Left cardiac atrium (tissue), 4 donors: ENCODE measurements around the gene RAD51C. TPM values are rescaled to one million over a fixed set of nuclear protein-coding genes. Genes with fewer than 3 reads are reported as not detected.
"Not testable (repeated sequence)": the region's sequence is repeated elsewhere in the genome, so short reads cannot be mapped to it uniquely, and the experiment has no call there.

ENCODE experiments used
- ATAC-seq, 2 donors: fragments of 200-7000 bp; cut with Tn5 transposase; one replicate each; pipeline ENCODE4 v1.9.1; 2020; ENCODE audit warnings: mild to moderate bottlenecking in 2 of 2, moderate library complexity in 2 of 2
- DNase-seq: peaks from one replicate; pipeline ENCODE4 v3.0.0-alpha.2; 2020
- intact Hi-C, 2 donors: fragments of 100-400 bp; cut with DNase I; formaldehyde crosslinking; loops; one replicate each; pipeline versions ENCODE4 v1.14.1 to v1.15.1; 2022 to 2023
- long read RNA-seq: library from polyadenylated mRNA; unstranded; transcript quantifications from one replicate; pipeline ENCODE4 v2.0.0, GENCODE V29; 2021
- total RNA-seq, 2 donors: library from RNA; stranded (reverse); fragmentation: NEBNext Ultra II Directional; extraction: Animal tissue kit (Norgen Biotek cat#: 25700); gene quantifications; one replicate each; pipeline ENCODE4 v1.2.1, GENCODE V29; 2021
- donor health status: DM: no; HTN: yes; CAD: no.
- donor health status: DM: no; HTN: yes; CAD: no; lungs with severe emphysema.
- donor health status: DM: yes; HTN: yes; CAD: no.
- donor health status: Dilated cardiomyopathy.

Gene RAD51C
- total RNA-seq, result 10 to 100 TPM; 32.4 to 36.8 TPM
- long read RNA-seq, transcript RAD51C-201 (9 exons, 2,591 nt), result major isoform, 9 of 13 reads
- long read RNA-seq, partial matches to known transcripts, result 0 of 13 reads
- long read RNA-seq, other reads (novel, unspliced or antisense), result 3 of 13 reads

- DNase-seq, result peak; percentile 90
- peak; percentile 99 to 100 for ATAC-seq
- intact Hi-C loops, result loop anchor here (10.0 kb wide), 3 partner anchors 108 to 178 kb away; partner anchors contain the start of gene MTMR4 (in 1 of the 2)
Measured at GRCh38 chr17:58692239-58693055, at the start of gene RAD51C. Gene RAD51C, plus strand, starts transcription at chr17:58692602. Its CDS starts 42 bp downstream, at chr17:58692644.

GRCh38 chr17:58643147-58643546 lies 49.3 kb upstream of the RAD51C start:
- DNase-seq, result no peak
- ATAC-seq, result peak in 1 of 2 donors; percentile 91
- intact Hi-C loops, result no loop called here

- intact Hi-C loops, result no loop called here
- ATAC-seq (no peak), DNase-seq (no peak)
Measured at GRCh38 chr17:58648236-58648635, 44.2 kb upstream of the RAD51C start.

GRCh38 chr17:58657962-58658803 lies 34.2 kb upstream of the RAD51C start:
- intact Hi-C loops, ATAC-seq, DNase-seq: not testable (repeated sequence)

GRCh38 chr17:58658804-58659713 lies 33.3 kb upstream of the RAD51C start:
- DNase-seq, result peak; percentile 66
- peak; percentile 96 to 98 for ATAC-seq
- intact Hi-C loops, result no loop called here

GRCh38 chr17:58659714-58660084 lies 32.7 kb upstream of the RAD51C start:
- ATAC-seq, DNase-seq, intact Hi-C loops: not testable (repeated sequence)

- intact Hi-C loops, result no loop called here
- DNase-seq, result no peak
- no peak for ATAC-seq
Measured at GRCh38 chr17:58660621-58661020, 31.8 kb upstream of the RAD51C start.

- intact Hi-C loops, result no loop called here
- DNase-seq (no peak), ATAC-seq (no peak)
Measured at GRCh38 chr17:58661499-58661898, 30.9 kb upstream of the RAD51C start.

- ATAC-seq, result no peak
- intact Hi-C loops, result no loop called here
- DNase-seq, result no peak
Measured at GRCh38 chr17:58664302-58664701, 28.1 kb upstream of the RAD51C start.

GRCh38 chr17:58665946-58666857 lies 26.2 kb upstream of the RAD51C start:
- intact Hi-C loops, result no loop called here
- no peak for DNase-seq
- no peak for ATAC-seq

- peak; percentile 68 to 85 for ATAC-seq
Measured at GRCh38 chr17:58666858-58667267, 25.5 kb upstream of the RAD51C start.

GRCh38 chr17:58667934-58668597 lies 24.3 kb upstream of the RAD51C start:
- intact Hi-C loops, result no loop called here
- DNase-seq, result no peak
- ATAC-seq, result no peak

More at GRCh38 chr17:58666858-58667267, 25.5 kb upstream of the RAD51C start:
- intact Hi-C loops, result no loop called here
- peak; percentile 77 for DNase-seq

- ATAC-seq, result no peak
- DNase-seq, result no peak
- intact Hi-C loops, result no loop called here
Measured at GRCh38 chr17:58668598-58668935, 23.8 kb upstream of the RAD51C start.

GRCh38 chr17:58669853-58670252 lies 22.5 kb upstream of the RAD51C start:
- DNase-seq (no peak), ATAC-seq (no peak)
- intact Hi-C loops, result no loop called here

- DNase-seq (no peak), ATAC-seq (no peak)
- intact Hi-C loops, result no loop called here
Measured at GRCh38 chr17:58671969-58672368, 20.4 kb upstream of the RAD51C start.

- intact Hi-C loops, result no loop called here
- DNase-seq (no peak), ATAC-seq (no peak)
Measured at GRCh38 chr17:58677194-58677880, 15.1 kb upstream of the RAD51C start.

- ATAC-seq, intact Hi-C loops, DNase-seq: not testable (repeated sequence)
Measured at GRCh38 chr17:58678287-58678686, 14.1 kb upstream of the RAD51C start.
